Astrocyte (in vitro differentiated cells and primary cell): ENCODE data around the gene PKNOX2.

ENCODE experiments used
- CTCF ChIP-seq: IDR thresholded peaks from 2 replicates; pipeline ENCODE4 v1.5.1; 2011; ENCODE audit warnings: low read depth, mild to moderate bottlenecking, inconsistent platforms, low read length, moderate library complexity; ENCODE audit not compliant: insufficient read depth
- EZH2 ChIP-seq: IDR thresholded peaks from 2 replicates; pipeline ENCODE4 v1.6.1; 2012; ENCODE audit warnings: mild to moderate bottlenecking, low read length, inconsistent platforms; ENCODE audit not compliant: insufficient read depth

GRCh38 chr11:125236072-125236825, 71.7 kb downstream of the PKNOX2 start:
- TF ChIP-seq CTCF (no peak), EZH2 (no peak)
